HepG2 (cell line): ENCODE measurements around the gene NSMF. TPM values are rescaled to one million over a fixed set of nuclear protein-coding genes. Genes with fewer than 3 reads are reported as not detected.

Experiments
- BCL6 ChIP-seq: IDR thresholded peaks from 2 replicates; pipeline ENCODE4 v1.6.1; 2016; ENCODE audit warnings: missing genetic modification reagents, missing compliant biosample characterization
- ESRRA ChIP-seq: sonication (generic); formaldehyde crosslinking; IDR thresholded peaks from 2 replicates; pipeline ENCODE4 v1.5.1; 2020; ENCODE audit warnings: mild to moderate bottlenecking, low read depth, missing genetic modification reagents
- GATAD2A ChIP-seq: IDR thresholded peaks from 2 replicates; pipeline ENCODE4 v1.6.1; 2016
- KDM6A ChIP-seq: IDR thresholded peaks from 2 replicates; pipeline ENCODE4 v1.6.1; 2016; ENCODE audit warnings: low read depth
- KLF15 ChIP-seq: sonication (generic); formaldehyde crosslinking; IDR thresholded peaks from 2 replicates; pipeline ENCODE4 v1.8.1; 2023; ENCODE audit warnings: borderline replicate concordance, mild to moderate bottlenecking, inconsistent platforms, missing genetic modification reagents, mixed read lengths
- KLF16 ChIP-seq, 2 experiments: sonication (generic) in 1 of 2; formaldehyde crosslinking in 1 of 2; IDR thresholded peaks; 2 replicates each; pipeline versions ENCODE4 v1.6.1 to v1.8.0; 2016 to 2023; ENCODE audit warnings: missing genetic modification reagents in 2 of 2, missing compliant biosample characterization in 1 of 2
- MED1 ChIP-seq: sonication (generic); formaldehyde crosslinking; IDR thresholded peaks from 2 replicates; pipeline ENCODE4 v1.4.0; 2020; ENCODE audit warnings: missing genetic modification reagents
- NFKBIZ ChIP-seq: IDR thresholded peaks from 2 replicates; pipeline ENCODE4 v1.6.1; 2018; ENCODE audit warnings: missing genetic modification reagents, missing compliant biosample characterization
- NR2F2 ChIP-seq: IDR thresholded peaks from 2 replicates; pipeline ENCODE4 v1.6.1; 2012; ENCODE audit warnings: low read depth, inconsistent platforms, borderline replicate concordance
- POGZ ChIP-seq: sonication (generic); formaldehyde crosslinking; IDR thresholded peaks from 2 replicates; pipeline ENCODE4 v1.4.0; 2020; ENCODE audit warnings: mild to moderate bottlenecking, missing genetic modification reagents
- RORA ChIP-seq: sonication (generic); formaldehyde crosslinking; IDR thresholded peaks from 2 replicates; pipeline ENCODE4 v1.5.0; 2020; ENCODE audit warnings: mild to moderate bottlenecking, missing genetic modification reagents, moderate library complexity
- RXRA ChIP-seq: sonication (generic); formaldehyde crosslinking; IDR thresholded peaks from 2 replicates; pipeline ENCODE4 v1.5.1; 2020; ENCODE audit warnings: missing genetic modification reagents
- THAP11 ChIP-seq: IDR thresholded peaks from 2 replicates; pipeline ENCODE4 v1.6.1; 2016; ENCODE audit warnings: missing biosample characterization, missing genetic modification reagents
- ZFP90 ChIP-seq: sonication (generic); formaldehyde crosslinking; IDR thresholded peaks from 2 replicates; pipeline ENCODE4 v1.8.0; 2022; ENCODE audit warnings: missing genetic modification reagents, mild to moderate bottlenecking, inconsistent platforms, borderline replicate concordance
- ZNF263 ChIP-seq: sonication (generic); formaldehyde crosslinking; IDR thresholded peaks from 2 replicates; pipeline ENCODE4 v1.4.0; 2020; ENCODE audit warnings: missing genetic modification reagents
- ZNF557 ChIP-seq: sonication (generic); formaldehyde crosslinking; IDR thresholded peaks from 2 replicates; pipeline ENCODE4 v1.4.0; 2020; ENCODE audit warnings: missing genetic modification reagents
- polyA plus RNA-seq, 8 experiments: library from polyadenylated mRNA; depleted of rRNA in 3 of 8; stranded (reverse) in 7 of 8; unstranded in 1 of 8; fragments of >200 nt; fragmentation: Illumina TruSeq in 4 of 8; extraction: Trizol in 4 of 8; gene quantifications; 2 replicates each; pipeline versions ENCODE4 v1.2.1 to v1.2.3, GENCODE V29; 2011 to 2016; ENCODE audit warnings: low read depth in 4 of 8, missing spikeins in 1 of 8, mixed read lengths in 1 of 8; ENCODE audit not compliant: insufficient read depth in 1 of 8
- total RNA-seq, 5 experiments: library from RNA; depleted of rRNA; stranded (reverse); fragments of >200 nt; fragmentation: Illumina TruSeq; extraction: Trizol; gene quantifications; 2 replicates each; pipeline ENCODE4 v1.2.3, GENCODE V29; 2016; ENCODE audit warnings: low read depth in 1 of 5
- TF ChIP-seq, protein P1 (sequence below): sonication (generic); formaldehyde crosslinking; IDR thresholded peaks from 2 replicates; pipeline ENCODE4 v1.8.1; 2023; ENCODE audit warnings: mild to moderate bottlenecking, moderate library complexity, missing genetic modification reagents
- TF ChIP-seq, protein P2 (sequence below): sonication (generic); formaldehyde crosslinking; IDR thresholded peaks from 2 replicates; pipeline ENCODE4 v1.4.0; 2020; ENCODE audit warnings: missing genetic modification reagents
- TF ChIP-seq, protein P3 (sequence below): sonication (generic); formaldehyde crosslinking; conservative IDR thresholded peaks from 2 replicates; pipeline ENCODE4 v1.8.0; 2022; ENCODE audit warnings: low read depth, missing genetic modification reagents
- TF ChIP-seq, protein P4 (sequence below): IDR thresholded peaks from 2 replicates; pipeline ENCODE4 v1.6.1; 2016; ENCODE audit warnings: missing compliant biosample characterization, missing genetic modification reagents, borderline replicate concordance
- TF ChIP-seq, protein P5 (sequence below): sonication (generic); formaldehyde crosslinking; IDR thresholded peaks from 2 replicates; pipeline ENCODE4 v1.4.0; 2020; ENCODE audit warnings: mild to moderate bottlenecking, missing genetic modification reagents, borderline replicate concordance

Gene NSMF
- total and polyA plus RNA-seq, 2 of the 13 experiments (the other 11 are each of a cell fraction or from before 2014, with no cell fraction given): 44.3 to 183 TPM

DNA sequence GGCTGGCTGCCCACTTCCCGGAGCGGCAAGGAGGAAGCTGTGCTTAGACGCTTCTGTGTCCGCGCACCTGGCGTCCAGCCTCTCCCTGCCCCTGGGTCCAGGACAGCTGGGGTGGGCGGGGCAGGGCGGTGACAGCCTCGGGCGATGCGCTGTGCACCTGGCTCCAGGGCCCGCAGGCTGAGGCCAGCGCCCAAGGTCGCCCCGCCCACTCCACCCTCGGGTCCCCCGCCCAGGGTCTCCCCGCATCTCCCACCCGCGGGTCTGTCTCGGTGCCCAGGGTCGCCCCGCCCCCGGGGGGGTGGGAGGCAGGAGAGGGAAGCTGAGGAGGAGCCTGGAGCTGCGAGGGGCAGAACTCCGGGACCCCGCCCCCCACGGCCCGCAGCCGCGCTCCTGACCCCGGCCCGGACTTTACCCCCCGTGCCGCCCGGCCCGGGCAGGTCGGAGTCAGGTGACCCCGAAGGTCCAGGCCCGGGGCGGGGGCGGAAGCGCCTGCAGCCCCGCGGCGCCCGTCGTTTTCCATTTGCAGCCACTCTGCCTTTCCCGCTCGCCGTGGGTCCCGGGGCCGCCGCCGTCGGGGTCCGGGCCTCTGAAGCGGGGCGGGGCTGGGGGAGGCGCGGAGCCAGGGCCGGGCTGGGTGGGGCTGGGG lies 17.7 kb downstream of the NSMF start, which contains the start of gene ENTPD8 (continued):
- peak; percentile 34; the same call in 1 of the 2 replicates for TF ChIP-seq ZFP90 (CRISPR knock-in tag)
- TF ChIP-seq, protein P1, sequence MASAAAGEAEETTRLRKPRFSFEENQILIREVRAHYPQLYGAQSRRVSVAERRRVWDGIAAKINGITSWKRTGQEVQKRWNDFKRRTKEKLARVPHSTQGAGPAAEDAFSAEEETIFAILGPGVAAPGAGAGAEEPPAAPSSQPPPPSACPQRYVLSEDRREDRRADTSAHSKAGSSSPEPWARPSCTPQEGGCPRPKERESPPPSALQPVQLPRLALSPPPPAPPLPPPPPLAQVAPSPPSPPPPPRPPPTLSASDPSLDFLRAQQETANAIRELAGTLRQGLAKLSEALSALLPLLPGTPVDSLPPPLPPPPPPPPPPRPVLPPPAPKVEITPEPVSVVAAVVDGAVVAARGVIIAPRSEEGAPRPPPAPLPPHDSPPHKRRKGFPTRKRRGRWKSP (CRISPR knock-in tag): peak; percentile 72; the same call in 1 of the 2 replicates
- TF ChIP-seq, protein P2, sequence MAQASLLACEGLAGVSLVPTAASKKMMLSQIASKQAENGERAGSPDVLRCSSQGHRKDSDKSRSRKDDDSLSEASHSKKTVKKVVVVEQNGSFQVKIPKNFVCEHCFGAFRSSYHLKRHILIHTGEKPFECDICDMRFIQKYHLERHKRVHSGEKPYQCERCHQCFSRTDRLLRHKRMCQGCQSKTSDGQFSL (CRISPR knock-in tag): peak; percentile 62
- TF ChIP-seq NFKBIZ (CRISPR knock-in tag): no peak
- TF ChIP-seq RXRA (CRISPR knock-in tag): peak; percentile 83; the same call in 1 of the 2 replicates
- TF ChIP-seq KDM6A (CRISPR knock-in tag): peak; percentile 36; the same call in 1 of the 2 replicates
- TF ChIP-seq, protein P3, sequence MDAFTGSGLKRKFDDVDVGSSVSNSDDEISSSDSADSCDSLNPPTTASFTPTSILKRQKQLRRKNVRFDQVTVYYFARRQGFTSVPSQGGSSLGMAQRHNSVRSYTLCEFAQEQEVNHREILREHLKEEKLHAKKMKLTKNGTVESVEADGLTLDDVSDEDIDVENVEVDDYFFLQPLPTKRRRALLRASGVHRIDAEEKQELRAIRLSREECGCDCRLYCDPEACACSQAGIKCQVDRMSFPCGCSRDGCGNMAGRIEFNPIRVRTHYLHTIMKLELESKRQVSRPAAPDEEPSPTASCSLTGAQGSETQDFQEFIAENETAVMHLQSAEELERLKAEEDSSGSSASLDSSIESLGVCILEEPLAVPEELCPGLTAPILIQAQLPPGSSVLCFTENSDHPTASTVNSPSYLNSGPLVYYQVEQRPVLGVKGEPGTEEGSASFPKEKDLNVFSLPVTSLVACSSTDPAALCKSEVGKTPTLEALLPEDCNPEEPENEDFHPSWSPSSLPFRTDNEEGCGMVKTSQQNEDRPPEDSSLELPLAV (CRISPR knock-in tag): no peak
- TF ChIP-seq, protein P4, sequence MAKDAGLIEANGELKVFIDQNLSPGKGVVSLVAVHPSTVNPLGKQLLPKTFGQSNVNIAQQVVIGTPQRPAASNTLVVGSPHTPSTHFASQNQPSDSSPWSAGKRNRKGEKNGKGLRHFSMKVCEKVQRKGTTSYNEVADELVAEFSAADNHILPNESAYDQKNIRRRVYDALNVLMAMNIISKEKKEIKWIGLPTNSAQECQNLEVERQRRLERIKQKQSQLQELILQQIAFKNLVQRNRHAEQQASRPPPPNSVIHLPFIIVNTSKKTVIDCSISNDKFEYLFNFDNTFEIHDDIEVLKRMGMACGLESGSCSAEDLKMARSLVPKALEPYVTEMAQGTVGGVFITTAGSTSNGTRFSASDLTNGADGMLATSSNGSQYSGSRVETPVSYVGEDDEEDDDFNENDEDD (CRISPR knock-in tag): peak; percentile 43; the same call in 1 of the 2 replicates
- no peak for TF ChIP-seq ZNF557 (CRISPR knock-in tag)
- TF ChIP-seq RORA (CRISPR knock-in tag): no peak
- peak; percentile 75 for TF ChIP-seq MED1 (CRISPR knock-in tag)
- TF ChIP-seq GATAD2A: peak; percentile 55; the same call in 1 of the 2 replicates
- TF ChIP-seq KLF16 (CRISPR knock-in tag; IDR thresholded peaks at IDR 0.05): peak in 1 of 2 experiments; percentile 60; a peak in 2 of 4 replicates
- peak; percentile 32; the same call in 1 of the 2 replicates for TF ChIP-seq POGZ (CRISPR knock-in tag)
- TF ChIP-seq KLF15 (CRISPR knock-in tag): no peak
- TF ChIP-seq, protein P5, sequence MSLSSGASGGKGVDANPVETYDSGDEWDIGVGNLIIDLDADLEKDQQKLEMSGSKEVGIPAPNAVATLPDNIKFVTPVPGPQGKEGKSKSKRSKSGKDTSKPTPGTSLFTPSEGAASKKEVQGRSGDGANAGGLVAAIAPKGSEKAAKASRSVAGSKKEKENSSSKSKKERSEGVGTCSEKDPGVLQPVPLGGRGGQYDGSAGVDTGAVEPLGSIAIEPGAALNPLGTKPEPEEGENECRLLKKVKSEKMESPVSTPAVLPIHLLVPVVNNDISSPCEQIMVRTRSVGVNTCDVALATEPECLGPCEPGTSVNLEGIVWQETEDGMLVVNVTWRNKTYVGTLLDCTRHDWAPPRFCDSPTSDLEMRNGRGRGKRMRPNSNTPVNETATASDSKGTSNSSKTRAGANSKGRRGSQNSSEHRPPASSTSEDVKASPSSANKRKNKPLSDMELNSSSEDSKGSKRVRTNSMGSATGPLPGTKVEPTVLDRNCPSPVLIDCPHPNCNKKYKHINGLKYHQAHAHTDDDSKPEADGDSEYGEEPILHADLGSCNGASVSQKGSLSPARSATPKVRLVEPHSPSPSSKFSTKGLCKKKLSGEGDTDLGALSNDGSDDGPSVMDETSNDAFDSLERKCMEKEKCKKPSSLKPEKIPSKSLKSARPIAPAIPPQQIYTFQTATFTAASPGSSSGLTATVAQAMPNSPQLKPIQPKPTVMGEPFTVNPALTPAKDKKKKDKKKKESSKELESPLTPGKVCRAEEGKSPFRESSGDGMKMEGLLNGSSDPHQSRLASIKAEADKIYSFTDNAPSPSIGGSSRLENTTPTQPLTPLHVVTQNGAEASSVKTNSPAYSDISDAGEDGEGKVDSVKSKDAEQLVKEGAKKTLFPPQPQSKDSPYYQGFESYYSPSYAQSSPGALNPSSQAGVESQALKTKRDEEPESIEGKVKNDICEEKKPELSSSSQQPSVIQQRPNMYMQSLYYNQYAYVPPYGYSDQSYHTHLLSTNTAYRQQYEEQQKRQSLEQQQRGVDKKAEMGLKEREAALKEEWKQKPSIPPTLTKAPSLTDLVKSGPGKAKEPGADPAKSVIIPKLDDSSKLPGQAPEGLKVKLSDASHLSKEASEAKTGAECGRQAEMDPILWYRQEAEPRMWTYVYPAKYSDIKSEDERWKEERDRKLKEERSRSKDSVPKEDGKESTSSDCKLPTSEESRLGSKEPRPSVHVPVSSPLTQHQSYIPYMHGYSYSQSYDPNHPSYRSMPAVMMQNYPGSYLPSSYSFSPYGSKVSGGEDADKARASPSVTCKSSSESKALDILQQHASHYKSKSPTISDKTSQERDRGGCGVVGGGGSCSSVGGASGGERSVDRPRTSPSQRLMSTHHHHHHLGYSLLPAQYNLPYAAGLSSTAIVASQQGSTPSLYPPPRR: peak; percentile 55; the same call in 1 of the 2 replicates
- peak; percentile 95 for TF ChIP-seq ESRRA (CRISPR knock-in tag)
- peak; percentile 50; the same call in 1 of the 2 replicates for TF ChIP-seq BCL6 (CRISPR knock-in tag)
- peak; percentile 66; the same call in 1 of the 2 replicates for TF ChIP-seq NR2F2
- no peak; the same call in 1 of the 2 replicates for TF ChIP-seq THAP11 (CRISPR knock-in tag)
- peak; percentile 87 for TF ChIP-seq ZNF263 (CRISPR knock-in tag)
